Neural progenitor cell (in vitro differentiated cells): Measurements from ENCODE around the gene MCUB. TPM values are rescaled to one million over a fixed set of nuclear protein-coding genes. Genes with fewer than 3 reads are reported as not detected.

Experiments
- DNase-seq: peaks from one replicate; pipeline ENCODE4 v3.0.0-alpha.2; 2016; ENCODE audit warnings: low spot score
- H2AFZ ChIP-seq: fragments of 200-600 bp; sonication (generic); replicated peaks from 2 replicates; pipeline ENCODE4 v1.6.1; 2016; ENCODE audit warnings: antibody characterized with exemption
- H3F3A ChIP-seq: fragments of 200-600 bp; sonication (generic); 2 replicates; pipeline ENCODE4 v1.6.1; 2016; ENCODE audit warnings: antibody characterized with exemption, low read depth
- H3K27ac ChIP-seq: fragments of 200-600 bp; sonication (generic); 2 replicates; pipeline ENCODE4 v1.5.1; 2016; ENCODE audit warnings: mild to moderate bottlenecking
- H3K27me3 ChIP-seq: fragments of 200-600 bp; sonication (generic); 2 replicates; pipeline ENCODE4 v1.6.1; 2016; ENCODE audit warnings: mild to moderate bottlenecking, moderate library complexity
- H3K36me3 ChIP-seq: fragments of 200-600 bp; sonication (generic); 2 replicates; pipeline ENCODE4 v1.5.1; 2016
- H3K4me1 ChIP-seq: fragments of 200-600 bp; sonication (generic); 2 replicates; pipeline ENCODE4 v1.6.1; 2016; ENCODE audit warnings: mixed run types
- H3K4me2 ChIP-seq: fragments of 200-600 bp; sonication (generic); 2 replicates; pipeline ENCODE4 v1.6.1; 2016
- H3K4me3 ChIP-seq: fragments of 200-600 bp; sonication (generic); 2 replicates; pipeline ENCODE4 v1.5.1; 2016
- H3K79me2 ChIP-seq: fragments of 200-600 bp; sonication (generic); 2 replicates; pipeline ENCODE4 v1.6.1; 2016; ENCODE audit warnings: low read depth
- H3K9ac ChIP-seq: fragments of 200-600 bp; sonication (generic); 2 replicates; pipeline ENCODE4 v1.6.1; 2016
- H3K9me3 ChIP-seq: fragments of 200-600 bp; sonication (generic); 2 replicates; pipeline ENCODE4 v1.5.1; 2016; ENCODE audit warnings: low read depth
- H4K20me1 ChIP-seq: fragments of 200-600 bp; sonication (generic); 2 replicates; pipeline ENCODE4 v1.6.1; 2016; ENCODE audit warnings: low read depth
- H3K27ac Mint-ChIP-seq: 3 replicates; pipeline ENCODE4 v1.8.0; 2021; ENCODE audit warnings: mixed read lengths
- H3K27me3 Mint-ChIP-seq: 2 replicates; pipeline ENCODE4 v1.8.0; 2022; ENCODE audit warnings: low read depth, mild to moderate bottlenecking, inconsistent platforms, moderate library complexity, mixed read lengths; ENCODE audit not compliant: insufficient read depth
- H3K36me3 Mint-ChIP-seq: 3 replicates; pipeline ENCODE4 v1.8.0; 2021; ENCODE audit warnings: mixed read lengths
- H3K4me1 Mint-ChIP-seq: 3 replicates; pipeline ENCODE4 v1.8.0; 2021; ENCODE audit warnings: mixed read lengths
- H3K4me3 Mint-ChIP-seq: 3 replicates; pipeline ENCODE4 v1.8.0; 2021; ENCODE audit warnings: mild to moderate bottlenecking, moderate library complexity, mixed read lengths
- H3K9me3 Mint-ChIP-seq: 3 replicates; pipeline ENCODE4 v1.8.0; 2020; ENCODE audit warnings: mixed read lengths
- EZH2 ChIP-seq: fragments of 200-600 bp; sonication (generic); IDR thresholded peaks from 2 replicates; pipeline ENCODE4 v1.6.1; 2017; ENCODE audit warnings: antibody characterized with exemption, mild to moderate bottlenecking, moderate library complexity
- EZH2phosphoT487 ChIP-seq: fragments of 200-600 bp; sonication (generic); IDR thresholded peaks from 2 replicates; pipeline ENCODE4 v1.6.1; 2017; ENCODE audit warnings: antibody characterized with exemption
- total RNA-seq: library from RNA; depleted of rRNA; stranded (reverse); fragments of >200 nt; gene quantifications from 2 replicates; pipeline ENCODE4 v1.2.3, GENCODE V29; 2015; ENCODE audit warnings: low replicate concordance
- TF ChIP-seq, protein P1 (sequence below): fragments of 200-600 bp; sonication (generic); IDR thresholded peaks from 2 replicates; pipeline ENCODE4 v1.5.1; 2017; ENCODE audit warnings: antibody characterized with exemption, mild to moderate bottlenecking

The MCUB gene
- total RNA-seq, 1 donor from 2014 or later, result 30.5 TPM

- Mint-ChIP-seq H3K27ac (no peak overlapping the region), H3K36me3 (peaks cover 6% of the 10 kb centered on the region)
- TF ChIP-seq, protein P1, sequence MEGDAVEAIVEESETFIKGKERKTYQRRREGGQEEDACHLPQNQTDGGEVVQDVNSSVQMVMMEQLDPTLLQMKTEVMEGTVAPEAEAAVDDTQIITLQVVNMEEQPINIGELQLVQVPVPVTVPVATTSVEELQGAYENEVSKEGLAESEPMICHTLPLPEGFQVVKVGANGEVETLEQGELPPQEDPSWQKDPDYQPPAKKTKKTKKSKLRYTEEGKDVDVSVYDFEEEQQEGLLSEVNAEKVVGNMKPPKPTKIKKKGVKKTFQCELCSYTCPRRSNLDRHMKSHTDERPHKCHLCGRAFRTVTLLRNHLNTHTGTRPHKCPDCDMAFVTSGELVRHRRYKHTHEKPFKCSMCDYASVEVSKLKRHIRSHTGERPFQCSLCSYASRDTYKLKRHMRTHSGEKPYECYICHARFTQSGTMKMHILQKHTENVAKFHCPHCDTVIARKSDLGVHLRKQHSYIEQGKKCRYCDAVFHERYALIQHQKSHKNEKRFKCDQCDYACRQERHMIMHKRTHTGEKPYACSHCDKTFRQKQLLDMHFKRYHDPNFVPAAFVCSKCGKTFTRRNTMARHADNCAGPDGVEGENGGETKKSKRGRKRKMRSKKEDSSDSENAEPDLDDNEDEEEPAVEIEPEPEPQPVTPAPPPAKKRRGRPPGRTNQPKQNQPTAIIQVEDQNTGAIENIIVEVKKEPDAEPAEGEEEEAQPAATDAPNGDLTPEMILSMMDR, result no peak
- TF ChIP-seq EZH2phosphoT487, result no peak
- TF ChIP-seq EZH2, result no peak
These were observed 89.0 kb downstream of the MCUB start for GRCh38 chr4:109648997-109649575.

DNA sequence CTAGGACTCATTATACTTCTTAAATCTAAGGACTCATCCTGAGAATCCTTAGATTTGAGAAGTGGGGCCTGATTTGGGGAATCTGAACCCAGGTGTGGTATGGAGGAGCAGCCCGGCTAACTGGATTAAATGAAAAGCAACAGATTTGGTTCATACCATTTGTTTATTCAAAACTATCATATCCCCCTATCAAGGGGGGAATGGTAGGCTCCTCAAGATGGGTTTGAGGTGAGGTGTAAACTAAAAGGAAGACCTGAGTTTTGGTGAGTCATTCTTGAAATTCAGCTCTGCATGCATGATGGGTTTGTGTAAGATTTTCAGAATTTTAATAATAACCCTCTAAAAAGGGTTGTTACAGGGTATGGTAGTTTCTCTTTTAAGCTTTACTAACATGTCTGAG, 89.8 kb downstream of the MCUB start:
- H3K27ac Mint-ChIP-seq, result no peak overlapping the region
- peaks cover 6% of the 10 kb centered on the region for H3K9me3 ChIP-seq
- DNase-seq, result no peak
- no peaks in the 10 kb centered on the region for H3K4me1 ChIP-seq
- no peak overlapping the region for H2AFZ ChIP-seq
- H3K4me3 Mint-ChIP-seq, result no peak overlapping the region
- no peak overlapping the region for H3K4me2 ChIP-seq
- TF ChIP-seq, protein P1, result no peak
- TF ChIP-seq EZH2 (no peak), EZH2phosphoT487 (no peak)
- peaks cover 6% of the 10 kb centered on the region for H3K36me3 Mint-ChIP-seq
- H3K27ac ChIP-seq, result no peak overlapping the region
- no peak overlapping the region for H3K9ac ChIP-seq
- no peaks in the 10 kb centered on the region for H3F3A ChIP-seq
- H3K27me3 ChIP-seq, result no peaks in the 10 kb centered on the region
- H3K36me3 ChIP-seq, result no peaks in the 10 kb centered on the region
- peaks cover 4% of the 10 kb centered on the region for H3K4me1 Mint-ChIP-seq
- peaks cover 4% of the 10 kb centered on the region for H3K27me3 Mint-ChIP-seq
- H4K20me1 ChIP-seq, result no peaks in the 10 kb centered on the region
- no peaks in the 10 kb centered on the region for H3K79me2 ChIP-seq
- peaks cover 32% of the 10 kb centered on the region for H3K9me3 Mint-ChIP-seq
- no peak overlapping the region for H3K4me3 ChIP-seq

More at GRCh38 chr4:109648997-109649575, 89.0 kb downstream of the MCUB start:
- Mint-ChIP-seq H3K27me3 (peaks cover 4% of the 10 kb centered on the region), H3K9me3 (peaks cover 32% of the 10 kb centered on the region), H3K4me1 (peaks cover 4% of the 10 kb centered on the region), H3K4me3 (no peak overlapping the region)
- no peak for DNase-seq
- Histone ChIP-seq H3K4me1 (no peaks in the 10 kb centered on the region), H3K36me3 (no peaks in the 10 kb centered on the region), H3K9me3 (peaks cover 6% of the 10 kb centered on the region), H3K9ac (no peak overlapping the region), H2AFZ (no peak overlapping the region), H3K4me3 (no peak overlapping the region), H3K27ac (no peak overlapping the region), H3K79me2 (no peaks in the 10 kb centered on the region), H3K27me3 (no peaks in the 10 kb centered on the region), H3F3A (no peaks in the 10 kb centered on the region), H4K20me1 (no peaks in the 10 kb centered on the region), H3K4me2 (no peak overlapping the region)

DNA sequence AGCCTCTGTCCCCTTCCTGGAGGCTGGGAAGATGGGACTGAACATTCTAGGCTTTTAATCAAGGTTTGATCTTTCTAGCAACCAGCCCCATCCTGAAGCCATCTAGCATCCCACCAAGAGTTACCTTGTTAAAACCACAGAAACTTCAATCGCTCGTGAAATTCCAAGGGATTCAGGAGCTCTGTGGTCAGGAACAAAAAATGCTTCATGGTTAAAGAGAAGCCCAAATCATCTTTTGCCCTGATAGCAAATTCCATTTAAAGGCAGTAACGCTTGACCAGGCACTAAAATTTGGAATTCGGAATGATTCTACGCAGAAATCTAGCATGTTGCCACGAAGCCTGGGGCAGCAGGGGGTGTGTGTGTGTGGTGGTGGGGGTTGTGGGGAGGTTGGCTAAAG, 95.3 kb downstream of the MCUB start:
- Histone ChIP-seq H3K36me3 (no peaks in the 10 kb centered on the region), H3K27me3 (no peaks in the 10 kb centered on the region), H3K4me3 (no peak overlapping the region), H3K79me2 (no peaks in the 10 kb centered on the region), H3K4me2 (no peak overlapping the region), H3K9me3 (no peaks in the 10 kb centered on the region), H2AFZ (no peak overlapping the region), H3K9ac (no peak overlapping the region), H3F3A (no peaks in the 10 kb centered on the region), H3K4me1 (peaks cover 6% of the 10 kb centered on the region), H4K20me1 (no peaks in the 10 kb centered on the region), H3K27ac (no peak overlapping the region)
- peaks cover 19% of the 10 kb centered on the region for H3K9me3 Mint-ChIP-seq
- no peak overlapping the region for H3K27ac Mint-ChIP-seq
- H3K4me3 Mint-ChIP-seq, result no peak overlapping the region
- peaks cover 6% of the 10 kb centered on the region for H3K27me3 Mint-ChIP-seq
- TF ChIP-seq, protein P1, result no peak
- no peak for TF ChIP-seq EZH2phosphoT487
- TF ChIP-seq EZH2, result no peak
- H3K4me1 Mint-ChIP-seq, result peaks cover 10% of the 10 kb centered on the region
- no peak for DNase-seq
- peaks cover 3% of the 10 kb centered on the region for H3K36me3 Mint-ChIP-seq
